AG20443 (cell line): Measurements from ENCODE around the gene CDR2L.

Source experiments
- DNase-seq: peaks from one replicate; pipeline ENCODE4 v3.0.0; 2012; ENCODE audit warnings: low spot score, mixed read lengths

The CDR2L gene

GRCh38 chr17:74987418-74987908 is at the start of gene CDR2L:
Gene CDR2L (plus strand): TSS chr17:74987632. CDS start chr17:74988044, 412 bp downstream.
- DNase-seq, result peak; percentile 97

DNA sequence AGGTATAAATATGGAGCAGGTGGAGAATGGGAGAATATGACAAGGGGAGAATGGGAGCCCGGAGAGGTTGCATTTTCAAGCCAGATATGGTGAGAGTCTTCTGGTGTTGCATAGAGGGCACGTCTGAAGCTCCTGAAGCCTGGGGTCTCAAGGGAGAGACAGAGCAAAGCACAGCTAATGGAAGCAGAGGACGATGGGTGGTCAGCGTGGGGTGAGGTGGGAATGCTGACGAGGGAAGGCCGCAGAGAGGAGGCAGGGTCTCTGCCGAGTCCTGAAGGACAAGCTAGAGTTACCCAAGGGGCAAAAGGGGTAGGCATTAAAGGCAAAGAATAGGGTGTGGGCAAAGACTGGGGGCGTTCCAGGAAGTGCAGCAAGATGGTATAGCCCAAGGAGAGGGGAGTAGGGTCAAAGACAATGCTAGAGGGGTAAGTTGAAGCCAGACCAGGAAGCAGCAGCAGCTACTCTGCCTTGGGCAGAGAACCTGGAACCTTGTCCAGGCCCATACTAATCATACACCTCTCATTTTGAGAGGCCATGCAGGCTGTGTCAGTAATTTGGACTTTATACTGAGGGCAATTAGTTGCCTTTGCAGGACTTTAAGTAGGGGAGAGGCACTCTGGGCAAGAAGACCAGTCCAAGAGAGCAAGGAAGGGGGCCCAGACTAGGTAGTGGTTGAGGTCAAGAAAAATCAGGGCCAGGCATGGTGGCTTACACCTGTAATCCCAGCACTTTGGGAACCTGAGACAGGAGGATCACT is 49.1 kb upstream of the CDR2L start:
- no peak for DNase-seq

DNA sequence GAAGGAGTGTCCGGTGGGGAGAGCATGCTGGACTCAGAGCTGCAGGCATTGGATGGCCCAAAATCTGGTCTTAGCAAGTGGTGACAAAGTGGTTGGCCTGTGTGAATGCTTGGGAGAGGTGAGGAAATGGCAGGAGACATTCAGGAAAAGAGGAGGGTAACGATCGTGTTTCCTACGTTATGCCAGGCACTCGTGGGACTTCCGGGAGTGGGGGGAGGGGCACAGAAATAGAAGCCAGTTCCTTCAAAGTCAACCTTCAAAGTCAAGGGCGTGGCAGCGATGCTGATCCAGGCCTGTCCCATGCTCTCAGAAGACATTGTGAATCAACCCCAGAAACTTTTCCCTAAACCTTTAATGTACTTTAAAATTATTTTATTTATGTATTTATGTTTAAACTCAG is 47.9 kb upstream of the CDR2L start:
- DNase-seq, result no peak

DNA sequence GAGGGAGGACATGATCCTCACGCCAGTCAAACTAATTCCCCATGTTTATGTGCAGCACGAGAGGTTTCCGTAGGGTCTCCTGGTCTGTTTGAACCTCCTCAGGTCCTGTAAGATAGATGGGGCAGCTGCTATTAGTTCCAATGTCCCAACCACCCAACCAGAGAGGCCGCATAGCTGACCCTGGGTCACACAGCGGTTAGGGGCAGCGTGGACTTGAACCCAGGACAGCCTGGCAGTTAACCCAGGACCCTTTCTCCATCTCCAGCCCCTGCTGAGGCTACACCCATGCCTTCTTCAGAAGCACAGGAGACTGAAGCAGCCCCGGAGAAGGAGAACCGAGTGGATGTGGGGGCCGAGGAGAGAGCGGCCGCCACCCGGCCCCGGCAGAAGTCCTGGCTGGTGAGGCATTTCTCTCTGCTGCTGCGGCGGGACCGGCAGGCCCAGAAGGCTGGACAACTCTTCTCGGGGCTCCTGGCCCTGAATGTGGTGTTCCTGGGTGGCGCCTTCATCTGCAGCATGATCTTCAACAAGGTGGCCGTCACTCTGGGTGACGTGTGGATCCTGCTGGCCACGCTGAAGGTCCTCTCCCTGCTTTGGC is 46.2 kb upstream of the CDR2L start:
- no peak for DNase-seq

- DNase-seq, result no peak
These were observed 43.5 kb upstream of the CDR2L start for GRCh38 chr17:74943808-74944522.

- DNase-seq, result no peak
These were observed 41.9 kb upstream of the CDR2L start for GRCh38 chr17:74945543-74945942.

- DNase-seq, result no peak
These were observed 40.8 kb upstream of the CDR2L start for GRCh38 chr17:74946641-74947040.

DNA sequence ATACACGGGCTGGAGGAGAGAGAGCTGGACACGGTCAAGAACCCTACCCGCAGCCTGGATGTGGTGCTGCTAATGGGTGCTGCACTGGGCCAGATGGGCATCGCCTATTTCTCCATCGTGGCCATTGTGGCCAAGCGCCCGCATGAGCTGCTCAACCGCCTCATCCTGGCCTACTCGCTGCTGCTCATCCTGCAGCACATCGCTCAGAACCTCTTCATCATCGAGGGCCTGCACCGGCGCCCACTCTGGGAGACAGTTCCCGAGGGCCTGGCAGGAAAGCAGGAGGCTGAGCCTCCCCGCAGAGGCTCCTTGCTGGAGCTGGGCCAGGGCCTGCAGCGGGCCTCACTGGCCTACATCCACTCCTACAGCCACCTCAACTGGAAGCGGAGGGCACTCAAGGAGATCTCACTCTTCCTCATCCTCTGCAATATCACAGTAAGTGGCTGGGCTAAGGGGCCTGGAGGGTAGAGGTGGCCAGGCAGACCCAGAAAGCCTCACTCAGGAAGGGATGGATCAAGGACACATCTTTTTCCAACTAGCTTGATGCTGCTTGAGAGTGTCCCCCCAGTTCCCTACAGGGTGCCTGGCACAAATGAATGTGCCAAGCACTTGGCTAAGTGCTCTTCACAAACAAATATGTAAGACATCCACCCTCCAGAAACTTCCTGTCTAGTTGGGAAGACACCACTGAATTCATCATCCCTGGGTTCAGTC is 40.2 kb upstream of the CDR2L start:
- no peak for DNase-seq

DNA sequence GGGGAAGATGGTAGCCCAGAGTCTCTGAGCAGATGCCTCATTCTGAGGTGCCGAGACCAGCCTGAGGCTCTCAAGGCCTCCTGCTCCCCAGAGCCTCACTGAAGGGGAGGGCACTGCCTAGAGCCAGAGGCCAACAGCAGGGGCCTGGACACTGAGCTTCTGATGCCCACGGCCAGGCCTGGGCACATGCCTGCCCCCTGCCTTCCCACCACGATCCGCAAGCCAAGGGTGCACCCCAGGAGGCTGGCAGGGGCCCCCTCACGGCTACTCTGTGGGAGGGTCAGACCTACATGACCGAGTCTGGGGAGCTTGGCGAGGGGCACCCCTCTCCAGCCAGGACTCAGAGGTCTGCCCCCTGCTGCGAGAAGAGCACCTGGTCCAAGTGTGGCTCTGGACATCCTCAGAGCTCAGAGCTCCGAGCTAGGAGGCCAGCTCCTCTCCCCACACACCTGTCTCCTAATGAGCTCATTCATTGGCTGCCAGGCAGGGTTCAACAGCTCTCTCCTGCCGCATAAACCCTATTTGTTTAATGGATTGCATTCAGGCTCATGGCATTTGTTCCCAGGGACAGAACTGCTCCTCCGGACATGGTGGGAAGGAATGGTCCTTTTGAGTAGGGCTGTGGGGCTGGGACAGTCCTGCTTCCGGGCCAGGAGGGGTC is 37.8 kb upstream of the CDR2L start:
- no peak for DNase-seq

GRCh38 chr17:74950207-74950606 is 37.2 kb upstream of the CDR2L start:
- DNase-seq, result no peak

GRCh38 chr17:74951065-74951464 is 36.4 kb upstream of the CDR2L start:
- no peak for DNase-seq

DNA sequence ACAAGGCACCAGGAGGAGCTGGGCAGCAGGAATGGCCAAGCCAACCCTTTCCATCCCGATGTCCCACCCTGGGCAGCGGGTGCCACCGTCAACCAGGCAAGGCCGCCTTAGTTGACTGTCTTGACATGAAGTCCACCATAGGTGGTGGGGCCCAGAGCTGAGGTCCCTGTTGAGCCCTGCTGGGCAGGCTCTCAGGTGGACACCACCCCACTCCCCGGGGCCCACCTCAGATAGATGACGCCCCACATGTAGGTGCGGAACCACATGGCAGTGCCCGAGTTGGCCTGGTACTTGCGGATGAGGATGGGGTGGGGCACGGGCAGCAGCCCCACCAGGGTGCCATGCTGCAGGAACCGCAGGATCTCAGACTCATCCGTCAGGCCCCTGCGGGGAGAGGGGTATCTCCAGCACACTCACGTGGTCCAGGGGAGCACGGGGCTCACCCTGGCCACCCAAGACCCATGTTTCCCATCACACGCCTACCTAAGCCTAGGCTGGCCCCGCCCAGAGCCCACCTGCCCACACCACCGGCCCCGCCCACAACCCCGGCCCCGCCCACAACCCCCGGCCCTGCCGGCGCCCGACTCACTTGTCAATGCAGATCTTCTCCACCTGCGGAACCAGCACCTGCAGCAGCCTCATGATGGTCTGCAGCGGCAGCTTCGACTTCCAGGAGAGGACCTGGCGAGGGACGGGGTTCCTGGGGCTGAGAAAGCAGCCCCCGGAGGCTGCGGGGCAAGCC is 35.6 kb upstream of the CDR2L start:
- DNase-seq, result no peak

DNA sequence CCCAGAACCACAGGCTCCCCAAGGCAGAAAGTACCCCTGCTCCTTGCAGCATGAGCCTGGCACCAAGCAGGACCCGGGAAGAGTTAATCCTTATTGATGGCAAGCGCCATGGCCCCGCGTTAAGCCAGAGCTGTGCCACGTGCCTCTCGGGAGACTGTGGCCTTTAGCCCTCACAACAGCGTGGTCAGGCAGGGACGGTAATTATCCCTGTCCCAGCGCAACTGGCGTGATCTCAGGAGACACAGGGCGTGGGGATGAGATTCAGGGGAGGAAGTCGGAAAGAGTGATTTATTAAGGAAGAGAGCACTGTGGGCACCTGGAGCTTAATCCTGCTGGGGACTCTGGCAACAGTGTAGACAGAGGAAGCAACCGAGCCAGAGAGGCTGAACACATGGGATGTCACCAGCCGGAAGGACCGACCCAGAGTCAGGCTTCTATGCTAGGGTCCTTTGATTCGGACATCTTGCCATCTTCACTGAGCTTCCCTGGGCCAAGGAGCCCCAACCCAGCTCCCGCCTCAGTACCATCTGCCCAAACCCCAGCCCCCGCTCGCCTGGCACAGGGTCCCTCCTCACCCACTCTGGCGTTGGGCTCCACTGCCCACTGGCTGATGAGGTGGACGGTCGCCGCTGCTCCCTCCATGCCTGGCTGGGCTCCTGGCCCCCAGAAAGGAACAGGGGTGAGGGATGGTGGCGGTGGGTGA is 34.9 kb upstream of the CDR2L start:
- no peak for DNase-seq

- DNase-seq, result no peak
These were observed 34.2 kb upstream of the CDR2L start for GRCh38 chr17:74953134-74953687.

- DNase-seq, result no peak
These were observed 33.3 kb upstream of the CDR2L start for GRCh38 chr17:74954115-74954514.

- no peak for DNase-seq
These were observed 32.6 kb upstream of the CDR2L start for GRCh38 chr17:74954665-74955421.

DNA sequence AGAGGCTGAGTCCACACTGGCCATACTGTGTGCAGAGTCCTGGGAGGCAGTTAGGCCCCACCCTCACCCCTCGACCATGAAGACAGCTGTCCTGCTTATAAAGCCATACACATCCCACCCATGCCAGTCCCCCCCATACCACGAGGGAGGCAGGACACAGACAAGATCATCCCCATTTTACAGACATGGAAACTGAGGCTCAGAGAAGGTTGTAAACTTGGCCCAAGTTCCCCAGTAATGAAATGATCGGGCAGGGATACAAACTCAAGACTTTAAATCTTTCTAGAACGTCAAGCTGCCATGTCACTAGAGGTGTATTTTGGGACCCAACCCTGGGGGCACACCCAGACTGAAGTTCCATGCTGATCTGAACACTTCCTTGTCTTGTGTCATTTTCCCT is 31.3 kb upstream of the CDR2L start:
- DNase-seq, result no peak

GRCh38 chr17:74957935-74958740 is 29.3 kb upstream of the CDR2L start:
- DNase-seq, result peak; percentile 90
